NCI-H128 (cell line): ENCODE data around the gene TAS2R39.
"Not testable (repeated sequence)": the region's sequence is repeated elsewhere in the genome, so short reads cannot be mapped to it uniquely, and the experiment has no call there.

Experiments used
- DNase-seq: peaks from one replicate; lab custom pipeline; 2025; ENCODE audit not compliant: unreplicated experiment; lab: John Stamatoyannopoulos, UW

The TAS2R39 gene

DNA sequence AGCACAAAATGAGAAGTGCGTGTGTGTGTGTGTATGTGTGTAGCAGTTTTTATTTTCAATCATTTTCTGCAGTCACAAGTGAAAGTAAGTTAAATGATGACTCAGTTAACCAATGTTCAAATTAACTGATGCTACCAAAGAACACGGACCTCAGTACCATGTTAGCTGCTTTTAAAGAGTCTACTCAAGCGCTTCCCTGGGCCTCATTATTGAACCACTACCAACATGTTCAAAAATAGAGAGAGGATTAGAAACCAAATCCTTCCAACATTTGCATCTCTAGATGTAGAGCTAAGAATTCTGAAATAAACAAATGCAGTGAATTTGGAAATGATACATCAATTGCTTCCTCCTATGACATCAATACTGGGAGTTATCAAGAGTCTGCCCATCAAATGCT, at the start of gene TAS2R39:
Gene TAS2R39 (plus strand): TSS at position 396 of the 400 bp plus-strand sequence. CDS start 0 bp downstream, at position 396.
- no peak for DNase-seq

DNA sequence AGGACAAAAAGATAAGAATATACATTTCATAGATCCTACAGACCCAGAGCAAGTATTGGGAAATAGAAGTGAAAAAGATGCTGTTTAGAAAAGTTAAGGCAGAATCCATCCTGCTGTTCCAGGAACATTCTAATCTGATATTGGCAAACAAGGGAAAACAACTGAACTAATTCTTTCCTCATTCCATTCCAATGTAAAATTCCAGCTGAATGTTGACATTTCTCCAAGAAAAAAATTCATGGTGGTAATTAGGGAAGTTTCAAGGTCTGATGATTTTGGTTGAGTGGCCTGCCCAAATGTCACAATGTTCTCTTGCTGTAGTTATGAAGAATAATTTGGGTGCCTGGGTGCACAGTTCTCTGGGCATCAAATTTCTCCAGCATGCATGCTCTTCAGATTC, 36.1 kb upstream of the TAS2R39 start:
- no peak for DNase-seq

DNA sequence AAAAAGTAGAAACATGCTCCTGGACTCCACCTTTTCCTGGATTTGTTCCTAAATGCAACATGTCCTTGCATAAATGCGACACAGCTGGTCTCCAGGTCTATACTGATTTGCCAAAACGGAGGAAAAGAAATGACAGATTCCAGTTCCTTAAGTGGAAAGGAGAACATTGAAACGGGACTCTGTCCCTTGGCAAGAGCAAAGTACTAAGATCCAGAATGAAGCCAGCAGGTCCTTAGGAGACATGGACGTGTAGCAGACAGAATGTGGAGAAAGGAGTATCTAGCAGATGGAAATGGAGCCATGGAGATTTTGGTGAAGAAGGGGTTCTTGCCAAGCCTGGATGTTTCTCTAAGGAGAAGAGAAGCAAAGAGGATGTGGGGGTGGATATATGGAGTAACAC, 35.2 kb upstream of the TAS2R39 start:
- DNase-seq: no peak

DNA sequence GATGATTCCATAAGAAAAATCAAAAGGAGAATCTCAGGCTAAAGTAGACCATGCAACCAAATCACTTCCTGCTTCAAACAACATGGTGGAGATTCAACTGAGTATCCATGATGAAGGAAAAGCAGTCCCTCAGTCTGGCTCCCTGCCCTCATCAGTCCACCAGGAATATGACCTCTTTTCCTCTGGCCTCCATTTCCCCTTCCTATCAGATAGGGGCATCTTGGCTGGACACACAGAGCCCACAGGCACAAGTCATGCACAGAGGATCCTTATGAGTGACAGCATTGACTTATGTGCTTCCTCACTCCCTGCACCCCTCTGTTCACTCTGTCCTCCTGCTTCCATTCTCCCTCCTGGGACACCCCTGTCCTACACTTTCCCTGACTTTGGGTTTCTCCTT, 34.6 kb upstream of the TAS2R39 start:
- DNase-seq: no peak

- not testable (repeated sequence) for DNase-seq
These were observed 32.5 kb upstream of the TAS2R39 start for GRCh38 chr7:143150696-143151095.

DNA sequence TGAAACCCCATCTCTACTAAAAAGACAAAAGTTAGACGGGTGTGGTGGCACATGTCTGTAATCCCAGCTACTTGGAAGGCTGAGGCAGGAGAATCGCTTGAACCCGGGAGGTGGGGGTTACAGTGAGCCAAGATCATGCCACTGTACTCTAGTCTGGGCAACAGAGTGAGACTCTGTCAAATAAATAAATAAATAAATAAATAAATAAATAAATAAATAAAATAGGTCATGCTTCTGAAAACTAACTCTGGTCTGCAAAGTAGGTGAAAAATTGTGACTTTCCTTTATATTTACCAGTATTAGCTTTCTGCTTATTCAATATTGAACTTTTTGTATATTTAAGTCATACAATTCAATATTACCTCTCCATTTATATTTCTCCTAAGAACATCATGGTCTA, 24.6 kb upstream of the TAS2R39 start:
- DNase-seq: not testable (repeated sequence)

GRCh38 chr7:143171697-143172096, 11.5 kb upstream of the TAS2R39 start:
- DNase-seq: no peak

- DNase-seq: no peak
These were observed 10.9 kb upstream of the TAS2R39 start for GRCh38 chr7:143172354-143172753.

DNA sequence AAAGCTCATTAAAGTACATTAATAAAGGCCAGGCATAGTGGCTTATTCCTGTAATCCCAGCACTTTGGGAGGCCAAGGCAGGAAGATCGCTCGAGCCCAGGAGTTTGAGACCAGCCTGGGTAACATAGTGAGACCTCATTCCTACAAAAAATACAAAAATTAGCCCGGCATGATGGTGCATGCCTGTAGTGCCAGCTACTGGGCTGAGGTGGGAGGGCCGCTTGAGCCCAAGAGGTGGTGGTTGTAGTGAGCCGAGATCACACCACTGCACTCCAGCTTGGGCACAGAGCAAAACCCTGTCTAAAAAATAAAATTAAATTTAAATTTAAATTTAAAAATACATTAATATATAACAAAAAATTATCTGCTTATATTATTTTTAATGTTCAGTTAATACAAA, 7.1 kb upstream of the TAS2R39 start:
- no peak for DNase-seq

DNA sequence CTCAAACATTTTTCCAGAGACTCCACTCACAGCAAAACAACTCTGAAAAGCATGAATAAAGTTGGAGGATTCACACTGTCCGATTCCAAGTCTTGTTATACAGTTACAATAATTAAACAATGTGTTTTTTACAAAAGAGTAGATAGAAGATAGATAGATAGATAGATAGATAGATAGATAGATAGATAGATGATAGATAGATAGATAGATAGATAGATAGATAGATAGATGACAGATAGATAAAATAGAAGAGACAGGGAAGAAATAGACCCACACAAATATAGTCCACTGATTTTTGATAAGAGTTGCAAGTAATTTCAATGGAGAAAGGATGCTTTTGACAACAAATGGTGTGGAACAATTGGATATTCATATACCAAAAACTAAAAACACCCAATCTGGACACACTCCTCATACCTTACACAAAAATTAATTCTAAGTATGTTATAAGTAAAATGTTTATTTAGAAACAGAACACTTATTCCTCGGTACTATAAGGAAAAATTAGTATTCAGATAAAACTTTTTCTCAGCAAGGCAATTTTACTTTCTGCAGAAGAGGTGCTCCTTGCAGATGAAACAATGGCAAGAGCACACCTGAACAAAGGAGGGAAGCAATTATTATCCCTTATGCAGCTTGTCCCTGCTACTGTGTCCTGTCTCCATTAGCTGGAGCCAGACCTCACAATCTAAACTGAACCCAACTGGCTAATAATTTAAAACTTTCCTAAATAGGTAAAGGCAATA, 5.7 kb upstream of the TAS2R39 start:
- no peak for DNase-seq

DNA sequence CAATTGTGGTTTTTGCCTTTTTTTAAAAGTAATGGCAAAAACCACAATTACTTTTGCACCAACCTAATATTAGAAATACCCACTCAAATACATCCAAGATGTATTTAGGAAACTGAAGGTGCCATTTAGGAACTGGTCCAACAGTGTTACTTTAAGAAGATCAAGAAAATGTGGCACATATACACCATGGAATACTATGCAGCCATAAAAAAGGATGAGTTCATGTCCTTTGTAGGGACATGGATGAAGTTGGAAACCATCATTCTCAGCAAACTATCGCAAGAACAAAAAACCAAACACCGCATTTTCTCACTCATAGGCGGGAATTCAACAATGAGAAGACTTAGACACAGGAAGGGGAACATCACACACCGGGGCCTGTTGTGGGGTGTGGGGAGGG, 2.4 kb upstream of the TAS2R39 start:
- not testable (repeated sequence) for DNase-seq

GRCh38 chr7:143181349-143181748, 1.9 kb upstream of the TAS2R39 start:
- DNase-seq: no peak

DNA sequence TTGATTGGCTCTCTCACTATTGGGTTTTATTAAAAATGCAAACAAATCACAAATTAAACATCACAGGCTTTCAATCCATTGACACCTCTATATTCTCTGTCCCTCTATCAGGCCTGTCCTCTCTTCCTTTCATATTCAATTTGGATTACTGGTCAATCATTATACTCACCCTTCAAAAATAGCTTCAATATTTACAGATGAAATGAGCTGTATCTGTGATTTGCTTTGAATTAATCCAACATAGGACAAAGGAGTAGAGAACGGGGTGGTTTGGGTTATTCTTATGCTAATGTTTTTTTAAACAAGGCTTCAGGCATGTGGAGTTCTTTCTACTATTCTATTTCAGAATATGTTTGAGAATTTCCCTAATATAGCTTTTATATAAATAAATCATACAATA, 2.3 kb downstream of the TAS2R39 start:
- DNase-seq: no peak

GRCh38 chr7:143188994-143189393, 5.8 kb downstream of the TAS2R39 start:
- DNase-seq: no peak

- no peak for DNase-seq
These were observed 10.7 kb downstream of the TAS2R39 start for GRCh38 chr7:143193880-143194279.

DNA sequence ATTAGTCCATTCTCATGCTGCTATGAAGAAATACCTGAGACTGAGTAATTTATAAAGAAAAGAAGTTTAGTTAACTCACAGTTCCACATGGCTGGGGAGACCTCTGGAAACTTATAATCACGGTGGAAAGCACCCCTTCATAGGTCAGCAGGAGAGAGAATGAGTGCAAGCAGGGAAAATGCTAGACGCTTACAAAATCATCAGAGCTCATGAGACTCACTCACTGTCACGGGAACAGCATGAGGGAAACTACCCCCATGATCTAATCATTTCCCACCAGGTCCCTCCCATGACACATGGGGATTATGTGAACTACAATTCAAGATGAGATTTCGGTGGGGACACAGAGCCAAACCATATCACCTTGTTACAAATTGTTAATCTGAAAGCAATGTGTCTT, 15.8 kb downstream of the TAS2R39 start:
- DNase-seq: no peak

GRCh38 chr7:143202161-143202560, 18.9 kb downstream of the TAS2R39 start:
- no peak for DNase-seq

GRCh38 chr7:143203386-143203785, 20.2 kb downstream of the TAS2R39 start:
- no peak for DNase-seq

DNA sequence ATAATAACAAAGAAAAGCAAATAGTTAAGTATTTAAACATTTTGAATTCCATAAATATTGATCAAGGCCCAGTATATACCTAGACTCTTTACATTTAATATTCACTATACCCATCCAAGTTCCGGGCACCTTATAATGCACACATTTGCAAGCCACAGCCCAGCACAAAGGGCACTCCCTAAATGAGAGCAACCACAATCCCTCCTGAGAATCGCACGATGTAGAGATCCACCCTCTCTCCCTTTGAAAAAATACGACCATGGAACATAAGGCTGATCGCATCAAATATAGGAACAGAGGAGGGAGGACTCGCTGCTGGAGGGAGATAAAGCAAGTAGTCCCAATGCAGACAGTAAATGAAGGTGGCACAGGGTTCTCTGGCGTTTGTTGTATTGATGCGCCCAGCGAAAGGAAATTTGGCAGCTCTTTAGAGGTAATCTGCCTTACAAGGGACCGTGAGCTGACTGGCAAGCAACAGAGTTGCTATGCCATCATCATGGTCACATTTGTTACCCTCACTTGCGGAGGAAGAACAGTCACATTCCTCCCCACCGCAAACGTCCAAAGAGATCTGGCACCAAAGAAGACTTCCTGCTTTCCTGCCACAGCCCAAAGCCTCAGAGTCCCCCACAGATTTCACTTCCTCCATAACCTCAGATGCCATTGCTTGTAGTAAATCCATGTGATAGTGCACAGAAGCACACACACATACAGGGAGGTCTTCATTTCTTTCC, 22.5 kb downstream of the TAS2R39 start:
- no peak for DNase-seq

DNA sequence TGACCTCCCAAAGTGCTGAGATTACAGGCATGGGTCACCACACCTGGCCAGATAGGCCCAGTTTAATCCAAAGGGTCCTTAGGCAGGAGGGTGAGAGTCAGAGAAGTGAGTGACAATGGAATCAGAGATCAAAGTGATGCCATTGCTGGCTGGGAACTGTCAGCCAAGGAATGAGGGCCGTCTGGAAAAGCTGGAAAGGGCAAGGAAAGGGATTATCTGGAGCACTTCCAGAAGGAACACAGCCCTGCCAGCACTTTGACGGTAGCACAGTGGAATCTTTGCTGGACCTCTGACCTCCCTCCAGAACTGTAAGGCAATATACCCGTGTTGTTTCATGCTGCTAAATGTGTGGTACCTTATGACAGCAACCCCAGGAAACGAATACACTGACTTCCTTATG, 27.3 kb downstream of the TAS2R39 start:
- DNase-seq: no peak

GRCh38 chr7:143213478-143213877, 30.3 kb downstream of the TAS2R39 start:
- not testable (repeated sequence) for DNase-seq
